Testis (tissue), 3 donors: ENCODE results near the gene ARRB2. TPM values are rescaled to one million over a fixed set of nuclear protein-coding genes. Genes with fewer than 3 reads are reported as not detected.

Experiments used
- DNase-seq: peaks from one replicate; pipeline ENCODE4 v3.0.0-alpha.2; 2019
- H3K27ac ChIP-seq, 2 donors: fragments of 200-600 bp; sonication (generic); one replicate each; pipeline ENCODE4 v1.5.1; 2019
- H3K27me3 ChIP-seq: fragments of 200-600 bp; sonication (generic); one replicate; pipeline ENCODE4 v1.5.1; 2019
- H3K36me3 ChIP-seq: fragments of 200-600 bp; sonication (generic); one replicate; pipeline ENCODE4 v1.5.1; 2017; ENCODE audit warnings: low read depth; ENCODE audit errors: missing control alignments
- H3K4me1 ChIP-seq: fragments of 200-600 bp; sonication (generic); one replicate; pipeline ENCODE4 v1.5.1; 2019
- H3K4me3 ChIP-seq, 2 donors: fragments of 200-600 bp; sonication (generic); one replicate each; pipeline ENCODE4 v1.5.1; 2017 to 2019
- H3K9me3 ChIP-seq: fragments of 200-600 bp; sonication (generic); one replicate; pipeline ENCODE4 v1.5.1; 2017
- POLR2A ChIP-seq: fragments of 450-650 bp; IDR thresholded peaks from one replicate; pipeline ENCODE4 v1.6.1; 2017; ENCODE audit warnings: antibody characterized with exemption, mild to moderate bottlenecking, moderate library complexity
- WGBS, 2 donors: methylation state at CpG; one replicate each; pipeline ENCODE4 v1.1.5; 2018; 5-methylcytosine and 5-hydroxymethylcytosine counted together
- intact Hi-C: fragments of 100-400 bp; cut with DNase I; formaldehyde crosslinking; loops from one replicate; pipeline ENCODE4 v1.15.1; 2023; ENCODE audit warnings: low total_unique reads
- polyA plus RNA-seq: library from polyadenylated mRNA; stranded (reverse); fragments of 350-450 nt; fragmentation: Illumina TruSeq; extraction: RNeasy Lipid Tissue Mini Kit (QIAGEN cat#74804); gene quantifications from one replicate; pipeline ENCODE4 v1.2.3, GENCODE V29; 2014; ENCODE audit warnings: low read depth, low replicate concordance; ENCODE audit not compliant: insufficient read depth
- total RNA-seq, 2 donors: library from RNA; depleted of rRNA; stranded (reverse); fragments of >200 nt; gene quantifications; one replicate each; pipeline ENCODE4 v1.2.3, GENCODE V29; 2016
- TF ChIP-seq, protein P1 (sequence below), 3 experiments: fragments of 450-650 bp in 2 of 3; fragments of 200-600 bp in 1 of 3; sonication (generic) in 1 of 3; IDR thresholded peaks; one replicate each; pipeline ENCODE4 v1.5.1; 2016 to 2019; ENCODE audit warnings: antibody characterized with exemption in 3 of 3, mild to moderate bottlenecking in 2 of 3, moderate library complexity in 1 of 3

The ARRB2 gene
- total and polyA plus RNA-seq, 3 donors from 2014 or later, result 13.5 to 23.0 (median 19.5) TPM

- Histone ChIP-seq H3K4me1 (no peaks in the 10 kb centered on the region), H3K36me3 (no peaks in the 10 kb centered on the region), H3K9me3 (no peaks in the 10 kb centered on the region), H3K27ac (no peak overlapping the region), H3K27me3 (no peaks in the 10 kb centered on the region), H3K4me3 (no peak overlapping the region)
- intact Hi-C loops, result no loop called here
- TF ChIP-seq, protein P1, sequence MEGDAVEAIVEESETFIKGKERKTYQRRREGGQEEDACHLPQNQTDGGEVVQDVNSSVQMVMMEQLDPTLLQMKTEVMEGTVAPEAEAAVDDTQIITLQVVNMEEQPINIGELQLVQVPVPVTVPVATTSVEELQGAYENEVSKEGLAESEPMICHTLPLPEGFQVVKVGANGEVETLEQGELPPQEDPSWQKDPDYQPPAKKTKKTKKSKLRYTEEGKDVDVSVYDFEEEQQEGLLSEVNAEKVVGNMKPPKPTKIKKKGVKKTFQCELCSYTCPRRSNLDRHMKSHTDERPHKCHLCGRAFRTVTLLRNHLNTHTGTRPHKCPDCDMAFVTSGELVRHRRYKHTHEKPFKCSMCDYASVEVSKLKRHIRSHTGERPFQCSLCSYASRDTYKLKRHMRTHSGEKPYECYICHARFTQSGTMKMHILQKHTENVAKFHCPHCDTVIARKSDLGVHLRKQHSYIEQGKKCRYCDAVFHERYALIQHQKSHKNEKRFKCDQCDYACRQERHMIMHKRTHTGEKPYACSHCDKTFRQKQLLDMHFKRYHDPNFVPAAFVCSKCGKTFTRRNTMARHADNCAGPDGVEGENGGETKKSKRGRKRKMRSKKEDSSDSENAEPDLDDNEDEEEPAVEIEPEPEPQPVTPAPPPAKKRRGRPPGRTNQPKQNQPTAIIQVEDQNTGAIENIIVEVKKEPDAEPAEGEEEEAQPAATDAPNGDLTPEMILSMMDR (IDR thresholded peaks at IDR 0.05), result no peak
- TF ChIP-seq POLR2A, result no peak
- DNase-seq, result no peak
- WGBS, 2 donors, result 79 to 92% methylated on average over 16 of the region's 16 CpGs
Observed at GRCh38 chr17:4722678-4723240, 12.3 kb downstream of the ARRB2 start.

- 77 to 86% methylated on average over 5 of the region's 5 CpGs for WGBS, 2 donors
- TF ChIP-seq, protein P1 (IDR thresholded peaks at IDR 0.05), result no peak
- TF ChIP-seq POLR2A, result no peak
- H3K36me3 ChIP-seq, result no peaks in the 10 kb centered on the region
- no peaks in the 10 kb centered on the region for H3K27me3 ChIP-seq
- DNase-seq, result no peak
- H3K4me3 ChIP-seq, result no peak overlapping the region
- no peaks in the 10 kb centered on the region for H3K4me1 ChIP-seq
- no peak overlapping the region for H3K27ac ChIP-seq
- H3K9me3 ChIP-seq, result no peaks in the 10 kb centered on the region
- intact Hi-C loops, result no loop called here
Observed at GRCh38 chr17:4724650-4725049, 14.2 kb downstream of the ARRB2 start.

DNA sequence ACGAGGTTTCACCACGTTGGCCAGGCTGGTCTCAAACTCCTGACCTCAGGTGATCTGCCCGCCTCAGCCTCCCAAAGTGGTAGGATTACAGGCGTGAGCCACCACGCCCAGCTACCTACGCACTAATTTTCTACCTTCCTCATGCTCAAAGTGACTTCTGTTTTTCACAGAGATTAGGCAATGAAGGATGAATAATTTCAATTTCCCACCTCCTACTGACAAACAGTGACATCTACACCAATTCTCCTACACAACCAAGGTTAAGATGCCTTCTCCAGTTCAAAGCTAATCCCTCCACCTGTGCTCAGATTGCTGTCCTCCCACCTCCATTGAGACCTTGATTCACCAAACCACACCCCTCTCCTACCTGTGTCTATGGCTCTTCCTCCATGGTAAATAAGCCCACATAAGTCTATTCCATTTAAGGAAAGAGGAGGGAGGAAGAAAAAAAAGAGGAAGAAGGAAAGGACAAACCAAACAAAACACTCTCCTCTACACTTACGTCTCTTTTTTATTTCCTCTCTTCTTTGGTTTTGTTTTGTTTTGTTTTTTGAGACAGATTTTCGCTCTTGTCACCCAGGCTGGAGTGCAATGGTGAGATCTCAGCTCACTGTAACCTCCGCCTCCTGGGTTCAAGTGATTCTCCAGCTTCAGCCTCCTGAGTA is 15.3 kb downstream of the ARRB2 start:
- Histone ChIP-seq H3K36me3 (no peaks in the 10 kb centered on the region), H3K4me3 (no peak overlapping the region), H3K9me3 (no peaks in the 10 kb centered on the region), H3K4me1 (no peaks in the 10 kb centered on the region), H3K27ac (no peak overlapping the region), H3K27me3 (no peaks in the 10 kb centered on the region)
- whole genome bisulfite sequencing, 2 donors, result 87 to 90% methylated on average over 9 of the region's 9 CpGs
- TF ChIP-seq, protein P1 (IDR thresholded peaks at IDR 0.05), result no peak
- no peak for TF ChIP-seq POLR2A
- no peak for DNase-seq
- intact Hi-C loops, result no loop called here

DNA sequence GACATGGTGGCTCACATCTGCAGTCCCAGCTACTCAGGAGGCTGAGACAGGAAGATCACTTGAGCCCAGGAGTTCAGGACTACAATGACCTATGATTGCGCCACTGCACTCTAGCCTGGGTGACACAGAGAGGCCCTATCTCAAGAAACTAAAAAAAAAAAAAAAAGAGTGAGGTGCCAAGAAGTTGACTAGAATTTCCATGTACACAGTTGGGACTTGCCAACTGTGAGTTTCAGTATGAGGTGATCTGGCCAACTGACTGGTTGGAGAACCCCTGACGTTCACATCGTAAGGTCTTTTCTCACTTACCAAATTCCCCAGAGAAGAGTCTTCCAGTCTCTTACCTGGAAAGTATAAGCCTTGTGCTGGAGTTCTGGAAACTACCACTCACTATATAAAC is 17.7 kb downstream of the ARRB2 start:
- 55 to 62% methylated on average over 3 of the region's 3 CpGs for WGBS, 2 donors
- no peaks in the 10 kb centered on the region for H3K9me3 ChIP-seq

More for the DNA sequence above, 17.7 kb downstream of the ARRB2 start:
- H3K27me3 ChIP-seq, result no peaks in the 10 kb centered on the region
- H3K36me3 ChIP-seq, result no peaks in the 10 kb centered on the region
- H3K4me3 ChIP-seq, result no peak overlapping the region
- no peak overlapping the region for H3K27ac ChIP-seq
- no peak for DNase-seq
- peaks cover 4% of the 10 kb centered on the region for H3K4me1 ChIP-seq
- no peak for TF ChIP-seq POLR2A
- TF ChIP-seq, protein P1 (IDR thresholded peaks at IDR 0.05), result no peak
- intact Hi-C loops, result no loop called here
